Testis (tissue), 2 donors: ENCODE results near the gene TSPAN7.

Experiments
- POLR2A ChIP-seq: fragments of 450-650 bp; IDR thresholded peaks from one replicate; pipeline ENCODE4 v1.6.1; 2017; ENCODE audit warnings: antibody characterized with exemption, mild to moderate bottlenecking, moderate library complexity
- TF ChIP-seq, protein P1 (sequence below), 3 experiments: fragments of 450-650 bp in 2 of 3; fragments of 200-600 bp in 1 of 3; sonication (generic) in 1 of 3; IDR thresholded peaks; one replicate each; pipeline ENCODE4 v1.5.1; 2016 to 2019; ENCODE audit warnings: antibody characterized with exemption in 3 of 3, mild to moderate bottlenecking in 2 of 3, moderate library complexity in 1 of 3

DNA sequence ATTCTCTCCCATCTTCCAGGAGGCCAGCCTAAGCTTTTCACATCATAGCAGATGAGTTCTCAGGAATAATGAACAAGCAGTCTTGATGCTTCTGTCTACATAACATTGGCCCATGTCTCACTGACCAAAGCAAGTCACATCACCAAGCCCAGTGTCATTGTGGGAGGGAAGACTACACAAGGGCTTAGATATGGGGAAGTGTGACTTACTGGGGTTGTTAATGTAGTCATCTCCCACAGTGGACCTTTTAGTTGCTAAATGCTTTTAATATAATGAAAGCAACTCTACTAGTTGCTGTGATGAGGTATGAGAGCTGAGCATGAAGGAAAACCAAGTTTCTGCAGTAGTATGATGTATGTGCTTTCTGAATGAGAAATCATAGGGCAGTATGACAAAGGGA, 40.5 kb downstream of the TSPAN7 start:
- TF ChIP-seq, protein P1, sequence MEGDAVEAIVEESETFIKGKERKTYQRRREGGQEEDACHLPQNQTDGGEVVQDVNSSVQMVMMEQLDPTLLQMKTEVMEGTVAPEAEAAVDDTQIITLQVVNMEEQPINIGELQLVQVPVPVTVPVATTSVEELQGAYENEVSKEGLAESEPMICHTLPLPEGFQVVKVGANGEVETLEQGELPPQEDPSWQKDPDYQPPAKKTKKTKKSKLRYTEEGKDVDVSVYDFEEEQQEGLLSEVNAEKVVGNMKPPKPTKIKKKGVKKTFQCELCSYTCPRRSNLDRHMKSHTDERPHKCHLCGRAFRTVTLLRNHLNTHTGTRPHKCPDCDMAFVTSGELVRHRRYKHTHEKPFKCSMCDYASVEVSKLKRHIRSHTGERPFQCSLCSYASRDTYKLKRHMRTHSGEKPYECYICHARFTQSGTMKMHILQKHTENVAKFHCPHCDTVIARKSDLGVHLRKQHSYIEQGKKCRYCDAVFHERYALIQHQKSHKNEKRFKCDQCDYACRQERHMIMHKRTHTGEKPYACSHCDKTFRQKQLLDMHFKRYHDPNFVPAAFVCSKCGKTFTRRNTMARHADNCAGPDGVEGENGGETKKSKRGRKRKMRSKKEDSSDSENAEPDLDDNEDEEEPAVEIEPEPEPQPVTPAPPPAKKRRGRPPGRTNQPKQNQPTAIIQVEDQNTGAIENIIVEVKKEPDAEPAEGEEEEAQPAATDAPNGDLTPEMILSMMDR (IDR thresholded peaks at IDR 0.05): no peak
- TF ChIP-seq POLR2A: no peak
